GM19023 (cell line): ENCODE results near the gene PLXNA4.

ENCODE experiments used
- ATAC-seq: cut with Tn5 transposase; IDR thresholded peaks from one replicate; pipeline ENCODE4 v1.9.1; 2021; ENCODE audit warnings: mild to moderate bottlenecking, moderate library complexity; ENCODE audit not compliant: unreplicated experiment

The PLXNA4 gene

GRCh38 chr7:132443761-132444520, 132.3 kb downstream of the PLXNA4 start:
- ATAC-seq = no peak

- no peak for ATAC-seq
Measured at GRCh38 chr7:132441935-132442334, 134.3 kb downstream of the PLXNA4 start.

- ATAC-seq = no peak
Measured at GRCh38 chr7:132440151-132440550, 136.1 kb downstream of the PLXNA4 start.

GRCh38 chr7:132438926-132439325, 137.3 kb downstream of the PLXNA4 start:
- no peak for ATAC-seq

- ATAC-seq = no peak
Measured at GRCh38 chr7:132437730-132438129, 138.5 kb downstream of the PLXNA4 start.

- ATAC-seq = no peak
Measured at GRCh38 chr7:132436121-132436520, 140.1 kb downstream of the PLXNA4 start.

- ATAC-seq = no peak
Measured at GRCh38 chr7:132435016-132435990, 141.0 kb downstream of the PLXNA4 start.

GRCh38 chr7:132434041-132434440, 142.2 kb downstream of the PLXNA4 start:
- no peak for ATAC-seq

GRCh38 chr7:132433301-132433700, 143.0 kb downstream of the PLXNA4 start:
- no peak for ATAC-seq

GRCh38 chr7:132430861-132431822, 145.1 kb downstream of the PLXNA4 start:
- ATAC-seq = no peak

- no peak for ATAC-seq
Measured at GRCh38 chr7:132430041-132430855, 146.0 kb downstream of the PLXNA4 start.

GRCh38 chr7:132429181-132429580, 147.1 kb downstream of the PLXNA4 start:
- no peak for ATAC-seq

GRCh38 chr7:132428247-132428919, 147.9 kb downstream of the PLXNA4 start:
- no peak for ATAC-seq

GRCh38 chr7:132425942-132426341, 150.3 kb downstream of the PLXNA4 start:
- no peak for ATAC-seq

GRCh38 chr7:132424821-132425724, 151.2 kb downstream of the PLXNA4 start:
- no peak for ATAC-seq

GRCh38 chr7:132424277-132424676, 152.0 kb downstream of the PLXNA4 start:
- ATAC-seq = no peak

GRCh38 chr7:132423594-132424200, 152.6 kb downstream of the PLXNA4 start:
- ATAC-seq = no peak
